Pancreas (tissue), 10 donors: ENCODE results near the gene CENPH. TPM values are rescaled to one million over a fixed set of nuclear protein-coding genes. Genes with fewer than 3 reads are reported as not detected.
"Not testable (repeated sequence)": the region's sequence is repeated elsewhere in the genome, so short reads cannot be mapped to it uniquely, and the experiment has no call there.

ENCODE experiments used
- ATAC-seq, 4 donors: fragments of 200-7000 bp; cut with Tn5 transposase; one replicate each; pipeline versions ENCODE4 v1.8.0 to v1.9.1; 2020; ENCODE audit warnings: mild to moderate bottlenecking in 4 of 4, moderate library complexity in 4 of 4
- DNase-seq, 6 donors: peaks; one replicate each; pipeline ENCODE4 v3.0.0-alpha.2; 2020
- FAIRE-seq: peaks from 2 replicates; lab custom pipeline; 2012; peaks lifted over from hg19 to GRCh38; lab: Jason Lieb, UNC
- H3K27ac ChIP-seq, 4 donors: fragments of 200-600 bp; sonication (generic); 1 replicate in 3 of 4; 2 replicates in 1 of 4; pipeline versions ENCODE4 v1.5.0 to v1.8.0; 2020
- H3K27me3 ChIP-seq, 4 donors: fragments of 200-600 bp; one replicate each; pipeline ENCODE4 v1.8.0; 2021
- H3K36me3 ChIP-seq, 3 donors: fragments of 200-600 bp; sonication (generic) in 1 of 3; one replicate each; pipeline versions ENCODE4 v1.5.0 to v1.8.0; 2020 to 2021
- H3K4me1 ChIP-seq, 3 donors: fragments of 200-600 bp; one replicate each; pipeline ENCODE4 v1.8.0; 2021
- H3K4me3 ChIP-seq, 4 donors: fragments of 200-600 bp; sonication (generic) in 2 of 4; one replicate each; pipeline versions ENCODE4 v1.5.0 to v1.8.0; 2020 to 2021
- H3K9me3 ChIP-seq, 4 donors: fragments of 200-600 bp; one replicate each; pipeline ENCODE4 v1.8.0; 2021
- CTCF ChIP-seq, 4 donors: fragments of 200-600 bp; sonication (generic) in 3 of 4; IDR thresholded peaks; one replicate each; pipeline versions ENCODE4 v1.5.0 to v1.8.0; 2021; ENCODE audit warnings: antibody characterized with exemption in 4 of 4
- WGBS, 2 donors: extraction: QIAGEN DNeasy Blood & Tissue Kit; methylation state at CpG; one replicate each; pipeline ENCODE4 v1.1.7; 2013; 5-methylcytosine and 5-hydroxymethylcytosine counted together
- intact Hi-C, 3 donors: fragments of 100-400 bp; cut with DNase I; formaldehyde crosslinking; loops; one replicate each; pipeline versions ENCODE4 v1.11.1 to v1.14.2; 2022
- polyA plus RNA-seq, 2 donors: library from polyadenylated mRNA; stranded (reverse); fragments of 200-250 nt; gene quantifications; one replicate each; pipeline ENCODE4 v1.2.3, GENCODE V29; 2013
- total RNA-seq, 6 donors: library from RNA; stranded (reverse); fragmentation: NEBNext Ultra II Directional in 4 of 6; extraction: Animal tissue kit (Norgen Biotek cat#: 25700) in 4 of 6; gene quantifications; one replicate each; pipeline versions ENCODE4 v1.2.1 to v1.2.4, GENCODE V29; 2021 to 2023
- donor health status: healthy with polysubstance abuse.
- donor health status: DM: no; HTN: no; CAD: no; lungs with moderate emphysema.
- donor health status: DM: no; HTN: no; CAD: no.
- donor health status: control.
- donor health status: control.
- donor health status: Bipolar disorder and iron deficiency.
- donor health status: DM: yes; HTN: yes; CAD: no.
- donor health status: DM: no; HTN: no; CAD: no.
- donor health status: DM: no; HTN: no; CAD: no.
- donor health status: DM: yes; HTN: yes; CAD: no.

CENPH gene
- 1 to 10 TPM in 3 of 6 donors, under 1 TPM in 3; 0.28 to 1.2 (median 0.99) TPM for total RNA-seq
- polyA plus RNA-seq = 1 to 10 TPM in 1 of 2 donors, under 1 TPM in 1; 0.95 to 1.4 TPM

DNA sequence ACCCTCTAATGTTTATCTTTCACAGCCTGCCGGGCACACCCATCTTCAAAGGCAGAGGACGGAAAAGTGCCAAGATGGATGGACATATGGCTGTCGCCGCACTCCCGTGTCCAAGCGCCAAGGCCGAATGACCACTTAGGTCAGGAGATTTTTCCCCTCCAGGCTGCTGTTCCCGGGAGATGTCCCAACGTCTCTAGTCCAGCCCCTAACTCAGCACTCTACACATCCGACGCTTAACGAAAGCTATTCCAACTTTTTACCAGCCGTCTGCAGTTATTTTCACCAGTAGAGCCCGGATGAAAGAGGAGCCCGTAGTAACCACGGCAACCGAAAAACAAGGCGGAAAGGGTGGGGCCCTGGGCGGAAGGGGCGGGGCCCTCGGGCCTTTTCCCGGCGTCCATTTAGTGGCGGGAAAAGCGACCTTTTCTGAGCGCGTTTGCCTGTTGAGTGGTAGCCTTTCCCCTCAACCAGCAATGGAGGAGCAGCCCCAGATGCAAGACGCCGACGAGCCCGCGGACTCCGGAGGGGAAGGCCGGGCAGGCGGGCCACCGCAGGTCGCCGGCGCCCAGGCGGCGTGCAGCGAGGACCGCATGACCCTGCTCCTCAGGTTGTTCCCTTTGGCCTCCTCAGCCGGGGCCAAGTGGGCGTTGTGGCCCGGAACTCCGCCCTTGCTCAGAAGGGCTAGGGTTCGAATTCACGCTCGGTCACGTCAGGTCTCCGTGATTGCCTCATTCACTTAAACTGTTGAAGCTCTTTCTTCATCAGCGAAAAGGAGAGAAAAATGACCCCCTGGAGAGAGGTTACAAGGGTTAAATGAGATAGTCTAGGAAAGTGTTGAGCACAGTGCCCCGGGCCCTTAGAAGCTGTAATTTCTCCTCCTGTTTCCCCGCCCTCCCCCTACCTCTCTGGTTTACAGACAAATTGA is at the start of gene CENPH:
Gene CENPH (plus strand): TSS at position 422 of the 925 bp plus-strand sequence. CDS start 52 bp downstream, at position 474.
- peak; percentile 47 for FAIRE-seq
- peak; percentile 89 to 94 (median 90) for DNase-seq
- intact Hi-C loops = no loop called here
- Histone ChIP-seq H3K9me3 (no peaks in the 10 kb centered on the region), H3K4me3 (peak within 1 kb of the TSS; percentile 54 to 92 (median 85)), H3K36me3 (no peaks in the 10 kb centered on the region), H3K27ac (peak within 1 kb of the TSS; percentile 69 to 77 (median 70)), H3K27me3 (no peaks in the 10 kb centered on the region), H3K4me1 (peaks cover 0 to 5% (median 0%) of the 10 kb centered on the region in 3 donors)
- TF ChIP-seq CTCF (IDR thresholded peaks at IDR 0.05) = no peak
- 0% methylated on average over 50 to 55 of the region's 55 CpGs for WGBS, 2 donors
- ATAC-seq = peak; percentile 99 to 100 (median 100)

DNA sequence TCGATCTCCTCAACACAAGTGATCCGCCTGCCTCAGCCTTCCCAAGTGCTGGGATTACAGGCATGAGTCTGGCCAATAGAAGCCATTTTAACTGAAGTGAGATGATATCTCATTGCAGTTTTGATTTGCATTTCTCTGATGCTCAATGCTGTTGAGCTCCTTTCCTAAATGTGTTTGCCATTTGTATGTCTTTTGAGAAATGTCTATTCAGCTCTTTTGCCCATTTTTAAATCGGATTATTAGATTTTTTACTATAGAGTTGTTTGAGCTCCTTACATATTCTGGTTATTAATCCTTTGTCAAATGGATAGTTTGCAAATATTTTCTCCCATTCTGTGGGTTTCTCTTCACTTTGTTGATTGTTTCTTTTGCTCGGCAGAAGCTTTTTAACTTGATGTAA is 49.1 kb upstream of the CENPH start:
- FAIRE-seq, H3K4me3 ChIP-seq, H3K4me1 ChIP-seq, intact Hi-C loops, DNase-seq, ATAC-seq, H3K9me3 ChIP-seq, H3K36me3 ChIP-seq, H3K27ac ChIP-seq, H3K27me3 ChIP-seq: not testable (repeated sequence)
- WGBS, 2 donors = 85 to 95% methylated on average over 4 of the region's 4 CpGs

DNA sequence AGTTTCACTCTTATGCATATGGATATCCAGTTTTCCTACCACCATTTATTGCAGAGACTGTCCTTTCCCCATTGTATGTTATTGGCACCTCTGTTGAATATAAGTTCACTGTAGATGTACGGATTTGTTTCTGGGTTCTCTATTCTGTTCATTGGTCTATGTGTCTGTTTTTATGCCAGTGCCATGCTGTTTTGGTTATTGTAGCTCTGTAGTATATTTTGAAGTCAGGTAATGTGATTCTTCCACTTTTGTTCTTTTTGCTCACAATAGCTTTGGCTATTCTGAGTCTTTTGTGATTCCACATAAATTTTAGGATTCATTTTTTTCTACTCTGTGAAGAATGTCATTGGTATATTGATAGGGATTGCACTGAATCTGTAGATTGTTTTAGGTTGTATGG is 48.6 kb upstream of the CENPH start:
- no peak for ATAC-seq
- FAIRE-seq = no peak
- no peak for DNase-seq
- no peak overlapping the region for H3K27ac ChIP-seq
- TF ChIP-seq CTCF (IDR thresholded peaks at IDR 0.05) = no peak
- intact Hi-C loops = no loop called here
- no peak overlapping the region for H3K4me3 ChIP-seq
- no peaks in the 10 kb centered on the region for H3K4me1 ChIP-seq
- no peaks in the 10 kb centered on the region for H3K36me3 ChIP-seq
- no peaks in the 10 kb centered on the region for H3K9me3 ChIP-seq
- H3K27me3 ChIP-seq = no peaks in the 10 kb centered on the region
- 62 to 70% methylated on average over 1 of the region's 1 CpG for WGBS, 2 donors

- intact Hi-C loops, H3K9me3 ChIP-seq, ATAC-seq, H3K4me1 ChIP-seq, H3K36me3 ChIP-seq, DNase-seq, H3K4me3 ChIP-seq, FAIRE-seq, H3K27ac ChIP-seq, H3K27me3 ChIP-seq: not testable (repeated sequence)
- WGBS, 2 donors = 93 to 95% methylated on average over 7 of the region's 7 CpGs
These were observed 40.8 kb upstream of the CENPH start for GRCh38 chr5:69148576-69148975.

DNA sequence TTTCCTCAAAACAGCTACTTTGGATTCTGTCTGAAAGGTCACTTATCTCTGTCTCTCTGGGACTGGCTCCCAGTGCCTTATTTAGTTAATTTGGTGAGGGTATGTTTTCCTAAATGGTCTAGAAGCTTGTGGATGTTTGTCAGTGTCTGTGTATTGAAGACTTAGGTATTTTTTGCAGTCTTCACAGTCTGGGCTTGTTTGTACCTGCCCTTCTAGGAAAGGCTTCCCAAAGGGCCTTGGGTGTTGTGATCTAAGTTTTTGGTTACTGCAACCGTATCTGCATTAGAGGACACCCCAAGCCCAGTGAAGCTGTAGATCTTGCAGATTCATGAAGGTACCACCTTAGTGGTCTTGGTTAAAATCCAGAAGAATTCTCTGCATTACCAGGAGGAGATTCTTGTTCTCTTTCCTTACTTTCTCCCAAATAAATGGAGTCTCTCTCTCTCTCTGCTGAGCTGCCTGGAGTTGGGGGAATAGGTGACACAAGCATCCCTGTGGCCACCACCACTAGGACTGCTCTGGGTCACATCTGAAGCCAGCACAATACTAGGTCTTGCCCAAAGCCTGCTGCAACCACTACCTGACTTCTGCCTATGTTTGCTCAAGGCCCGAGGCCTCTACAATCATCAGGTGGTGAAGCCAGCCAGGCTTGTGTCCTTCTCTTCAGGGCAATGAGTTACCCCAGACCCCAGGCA is 40.3 kb upstream of the CENPH start:
- no peaks in the 10 kb centered on the region for H3K36me3 ChIP-seq
- intact Hi-C loops = no loop called here
- no peak overlapping the region for H3K4me3 ChIP-seq
- H3K27ac ChIP-seq = no peak overlapping the region
- FAIRE-seq = no peak
- no peak for TF ChIP-seq CTCF (IDR thresholded peaks at IDR 0.05)
- H3K4me1 ChIP-seq = no peaks in the 10 kb centered on the region
- 77 to 80% methylated on average over 2 of the region's 2 CpGs for WGBS, 2 donors
- H3K27me3 ChIP-seq = no peaks in the 10 kb centered on the region
- DNase-seq = no peak
- no peaks in the 10 kb centered on the region for H3K9me3 ChIP-seq
- no peak for ATAC-seq
